Keratinocyte (primary cell): ENCODE measurements around the gene ARHGAP40. TPM values are rescaled to one million over a fixed set of nuclear protein-coding genes. Genes with fewer than 3 reads are reported as not detected.

Experiments used
- DNase-seq: peaks from one replicate; pipeline ENCODE4 v3.0.0-alpha.2; 2011; ENCODE audit warnings: low read depth, missing footprints, low spot score
- FAIRE-seq: peaks from 2 replicates; lab custom pipeline; 2011; peaks lifted over from hg19 to GRCh38; lab: Jason Lieb, UNC
- H2AFZ ChIP-seq: 2 replicates; pipeline ENCODE4 v1.6.0; 2012; ENCODE audit warnings: low read length, control low read depth, inconsistent platforms; ENCODE audit not compliant: control insufficient read depth
- H3K27ac ChIP-seq: 2 replicates; pipeline ENCODE4 v1.5.1; 2011; ENCODE audit warnings: low read length; ENCODE audit not compliant: control insufficient read depth, insufficient read depth
- H3K27me3 ChIP-seq: 3 replicates; pipeline ENCODE4 v1.6.0; 2011; ENCODE audit warnings: low read length; ENCODE audit not compliant: control insufficient read depth, insufficient read depth; ENCODE audit errors: extremely low read depth
- H3K36me3 ChIP-seq, 2 experiments: 2 replicates in 1 of 2; 3 replicates in 1 of 2; pipeline ENCODE4 v1.5.1; 2011; ENCODE audit warnings: low read length in 2 of 2, mild to moderate bottlenecking in 1 of 2; ENCODE audit not compliant: control insufficient read depth in 2 of 2, insufficient read depth in 2 of 2; ENCODE audit errors: extremely low read depth in 1 of 2
- H3K4me1 ChIP-seq: 3 replicates; pipeline ENCODE4 v1.5.1; 2011; ENCODE audit warnings: low read length; ENCODE audit not compliant: control insufficient read depth, insufficient read depth; ENCODE audit errors: extremely low read depth
- H3K4me2 ChIP-seq: 3 replicates; pipeline ENCODE4 v1.6.0; 2011; ENCODE audit warnings: low read depth, low read length; ENCODE audit not compliant: control insufficient read depth, insufficient read depth; ENCODE audit errors: extremely low read depth
- H3K4me3 ChIP-seq, 3 experiments: fragments of 200-600 bp in 1 of 3; sonication (generic) in 1 of 3; 2 replicates in 2 of 3; 3 replicates in 1 of 3; pipeline ENCODE4 v1.5.1; 2011 to 2016; ENCODE audit warnings: low read length in 3 of 3, mild to moderate bottlenecking in 3 of 3, control low read depth in 2 of 3, inconsistent platforms in 1 of 3, low read depth in 1 of 3, mixed read lengths in 1 of 3, mixed run types in 1 of 3, moderate library complexity in 1 of 3; ENCODE audit not compliant: control insufficient read depth in 2 of 3, insufficient read depth in 2 of 3; ENCODE audit errors: extremely low read depth in 1 of 3
- H3K79me2 ChIP-seq: 2 replicates; pipeline ENCODE4 v1.6.0; 2012; ENCODE audit warnings: low read length; ENCODE audit not compliant: control insufficient read depth, insufficient read depth
- H3K9ac ChIP-seq: 3 replicates; pipeline ENCODE4 v1.6.0; 2011; ENCODE audit warnings: low read length; ENCODE audit not compliant: control insufficient read depth, insufficient read depth; ENCODE audit errors: extremely low read depth
- H3K9me1 ChIP-seq: 3 replicates; pipeline ENCODE4 v1.6.0; 2011; ENCODE audit warnings: low read length; ENCODE audit not compliant: control insufficient read depth, insufficient read depth; ENCODE audit errors: extremely low read depth
- H3K9me3 ChIP-seq: 2 replicates; pipeline ENCODE4 v1.5.1; 2012; ENCODE audit warnings: low read depth, low read length; ENCODE audit not compliant: control insufficient read depth
- H4K20me1 ChIP-seq: 3 replicates; pipeline ENCODE4 v1.6.0; 2011; ENCODE audit warnings: low read length; ENCODE audit not compliant: control insufficient read depth, insufficient read depth; ENCODE audit errors: extremely low read depth
- EZH2 ChIP-seq: IDR thresholded peaks from one replicate; pipeline ENCODE4 v1.6.1; 2012; ENCODE audit warnings: inconsistent platforms, mild to moderate bottlenecking, low read length, moderate library complexity
- dilution Hi-C: fragments of 300-500 bp; cut with MboI; formaldehyde crosslinking; loops from one replicate; pipeline ENCODE4 v1.7.0; 2020; ENCODE audit warnings: low sequenced_read_pairs; ENCODE audit not compliant: extremely low pct_ligation_motif_present
- polyA plus RNA-seq, 5 experiments: library from polyadenylated mRNA; depleted of rRNA in 3 of 5; stranded (reverse) in 3 of 5; stranded (forward) in 1 of 5; unstranded in 1 of 5; fragments of >200 nt; gene quantifications; 1 replicate in 1 of 5; 2 replicates in 3 of 5; 3 replicates in 1 of 5; pipeline versions ENCODE4 v1.2.1 to v1.2.3, GENCODE V29; 2011 to 2012; ENCODE audit warnings: missing spikeins in 2 of 5, low read depth in 1 of 5, low replicate concordance in 1 of 5
- TF ChIP-seq, protein P1 (sequence below), 3 experiments: IDR thresholded peaks in 1 of 3; conservative IDR thresholded peaks in 1 of 3; optimal IDR thresholded peaks in 1 of 3; 2 replicates in 2 of 3; 3 replicates in 1 of 3; pipeline versions ENCODE3 to v1.5.1; 2011; ENCODE audit warnings: low read length in 3 of 3, mild to moderate bottlenecking in 3 of 3, moderate library complexity in 2 of 3, control low read depth in 1 of 3, inconsistent platforms in 1 of 3; ENCODE audit not compliant: insufficient read depth in 2 of 3; ENCODE audit errors: extremely low read depth in 1 of 3

Gene ARHGAP40
- polyA plus RNA-seq, 1 donor (not counting 4 experiments of a cell fraction or from before 2014, with no cell fraction given): 1.0 TPM

DNA sequence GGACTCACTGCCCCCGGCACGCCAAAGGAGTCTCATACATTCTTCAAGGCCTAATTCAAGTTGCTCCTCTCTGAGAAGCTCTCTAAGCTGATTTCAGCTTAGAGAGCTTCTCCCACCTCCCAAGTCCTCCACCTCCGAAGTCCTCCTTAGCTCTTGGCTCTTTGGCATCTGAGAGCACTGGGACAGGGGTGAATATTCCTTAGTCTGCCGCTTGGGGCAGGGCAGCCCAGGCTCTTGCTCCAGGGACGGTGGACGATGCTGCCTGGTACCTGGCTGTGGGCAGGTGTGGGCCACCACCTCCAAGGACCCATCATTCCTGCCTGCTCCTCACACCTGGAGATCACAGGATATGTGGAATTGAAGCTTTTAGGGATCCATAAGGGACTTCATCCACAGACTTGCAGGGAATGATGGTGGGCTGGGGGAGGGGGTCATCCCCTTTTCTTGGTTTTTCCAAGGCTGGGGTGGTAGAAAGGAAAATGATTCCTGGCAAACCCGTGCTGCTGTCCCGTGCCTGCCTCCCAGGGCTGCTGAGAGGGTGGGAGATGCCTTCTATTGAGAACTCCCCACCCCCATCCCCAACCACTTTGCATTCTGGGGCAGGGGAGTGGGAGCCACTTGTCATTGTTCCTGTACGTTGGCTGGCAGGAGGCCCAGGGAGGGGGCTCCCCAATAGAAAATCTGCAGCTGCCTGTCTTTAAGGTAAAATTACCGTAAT, 57.4 kb downstream of the ARHGAP40 start:
- peaks cover 4% of the 10 kb centered on the region for H4K20me1 ChIP-seq
- DNase-seq: no peak

DNA sequence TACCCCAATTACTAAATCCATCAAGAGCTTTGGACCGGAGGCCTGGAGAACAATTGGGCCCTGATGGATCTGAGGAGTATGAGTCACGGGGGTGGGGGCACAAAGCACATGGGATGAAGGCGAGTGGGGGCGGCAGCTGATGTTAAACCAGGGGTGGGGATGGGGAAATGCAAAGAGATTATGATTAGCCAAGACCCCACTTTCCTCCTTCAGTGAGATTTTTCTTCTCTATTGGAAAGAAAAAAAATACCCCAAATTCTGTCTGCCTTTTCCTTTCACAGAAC, 57.9 kb downstream of the ARHGAP40 start:
- Histone ChIP-seq H3K9ac (no peak overlapping the region), H4K20me1 (peaks cover 4% of the 10 kb centered on the region), H3K27me3 (peaks cover 10% of the 10 kb centered on the region), H2AFZ (no peak overlapping the region), H3K9me3 (no peaks in the 10 kb centered on the region), H3K79me2 (no peaks in the 10 kb centered on the region), H3K4me3 (no peak overlapping the region), H3K4me1 (no peaks in the 10 kb centered on the region), H3K4me2 (no peak overlapping the region), H3K27ac (no peak overlapping the region), H3K9me1 (no peaks in the 10 kb centered on the region), H3K36me3 (no peaks in the 10 kb centered on the region)
- no peak for DNase-seq
- FAIRE-seq: no peak
- TF ChIP-seq EZH2: no peak
- TF ChIP-seq, protein P1, sequence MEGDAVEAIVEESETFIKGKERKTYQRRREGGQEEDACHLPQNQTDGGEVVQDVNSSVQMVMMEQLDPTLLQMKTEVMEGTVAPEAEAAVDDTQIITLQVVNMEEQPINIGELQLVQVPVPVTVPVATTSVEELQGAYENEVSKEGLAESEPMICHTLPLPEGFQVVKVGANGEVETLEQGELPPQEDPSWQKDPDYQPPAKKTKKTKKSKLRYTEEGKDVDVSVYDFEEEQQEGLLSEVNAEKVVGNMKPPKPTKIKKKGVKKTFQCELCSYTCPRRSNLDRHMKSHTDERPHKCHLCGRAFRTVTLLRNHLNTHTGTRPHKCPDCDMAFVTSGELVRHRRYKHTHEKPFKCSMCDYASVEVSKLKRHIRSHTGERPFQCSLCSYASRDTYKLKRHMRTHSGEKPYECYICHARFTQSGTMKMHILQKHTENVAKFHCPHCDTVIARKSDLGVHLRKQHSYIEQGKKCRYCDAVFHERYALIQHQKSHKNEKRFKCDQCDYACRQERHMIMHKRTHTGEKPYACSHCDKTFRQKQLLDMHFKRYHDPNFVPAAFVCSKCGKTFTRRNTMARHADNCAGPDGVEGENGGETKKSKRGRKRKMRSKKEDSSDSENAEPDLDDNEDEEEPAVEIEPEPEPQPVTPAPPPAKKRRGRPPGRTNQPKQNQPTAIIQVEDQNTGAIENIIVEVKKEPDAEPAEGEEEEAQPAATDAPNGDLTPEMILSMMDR (optimal IDR thresholded peaks at IDR 0.05 in 1 of 3, IDR thresholded peaks at IDR 0.05 in 1 of 3, conservative IDR thresholded peaks at IDR 0.05 in 1 of 3; ENCODE audit: extremely low read depth in 1 of 3, insufficient read depth in 2 of 3, low read length in 3 of 3): no peak
- dilution Hi-C loops: no loop called here

More for the DNA sequence above, 57.4 kb downstream of the ARHGAP40 start:
- Histone ChIP-seq H2AFZ (no peak overlapping the region), H3K4me3 (no peak overlapping the region), H3K27ac (no peak overlapping the region), H3K27me3 (peaks cover 12% of the 10 kb centered on the region), H3K36me3 (no peaks in the 10 kb centered on the region), H3K9me1 (no peaks in the 10 kb centered on the region), H3K9ac (no peak overlapping the region), H3K4me1 (no peaks in the 10 kb centered on the region), H3K9me3 (no peaks in the 10 kb centered on the region), H3K79me2 (no peaks in the 10 kb centered on the region), H3K4me2 (no peak overlapping the region)
- no peak for TF ChIP-seq EZH2
- TF ChIP-seq, protein P1 (optimal IDR thresholded peaks at IDR 0.05 in 1 of 3, IDR thresholded peaks at IDR 0.05 in 1 of 3, conservative IDR thresholded peaks at IDR 0.05 in 1 of 3; ENCODE audit: extremely low read depth in 1 of 3, insufficient read depth in 2 of 3, low read length in 3 of 3): peak; percentile 71 to 85 (median 78)
- dilution Hi-C loops: no loop called here
- no peak for FAIRE-seq
